Tibial artery (tissue), 4 donors: ENCODE measurements around the gene TMEM174.

ENCODE experiments used
- DNase-seq, 2 donors: peaks; one replicate each; pipeline ENCODE4 v3.0.0-alpha.2; 2019
- H3K27ac ChIP-seq, 2 donors: fragments of 200-600 bp; sonication (generic) in 1 of 2; 1 replicate in 1 of 2; 2 replicates in 1 of 2; pipeline ENCODE4 v1.5.1; 2018 to 2019; ENCODE audit warnings: mild to moderate bottlenecking in 1 of 2
- H3K27me3 ChIP-seq, 2 donors: fragments of 200-600 bp; sonication (generic) in 1 of 2; one replicate each; pipeline versions ENCODE4 v1.5.1 to v1.6.0; 2016 to 2019
- H3K36me3 ChIP-seq, 3 donors: fragments of 200-600 bp; sonication (generic) in 2 of 3; one replicate each; pipeline ENCODE4 v1.5.1; 2016 to 2019; ENCODE audit warnings: mild to moderate bottlenecking in 2 of 3
- H3K4me1 ChIP-seq, 4 donors: fragments of 200-600 bp; sonication (generic) in 2 of 4; 1 replicate in 3 of 4; 2 replicates in 1 of 4; pipeline ENCODE4 v1.5.1; 2016 to 2019
- H3K4me3 ChIP-seq, 2 donors: fragments of 200-600 bp; sonication (generic) in 1 of 2; 1 replicate in 1 of 2; 2 replicates in 1 of 2; pipeline ENCODE4 v1.5.1; 2018 to 2019; ENCODE audit warnings: mild to moderate bottlenecking in 2 of 2
- H3K9me3 ChIP-seq, 3 donors: fragments of 200-600 bp; sonication (generic) in 1 of 3; one replicate each; pipeline ENCODE4 v1.5.1; 2016 to 2019
- CTCF ChIP-seq, 2 experiments: fragments of 200-600 bp in 1 of 2; fragments of 450-650 bp in 1 of 2; IDR thresholded peaks; one replicate each; pipeline ENCODE4 v1.5.1; 2017 to 2019; ENCODE audit warnings: antibody characterized with exemption in 2 of 2, mild to moderate bottlenecking in 1 of 2, moderate library complexity in 1 of 2
- intact Hi-C: fragments of 100-400 bp; cut with DNase I; formaldehyde crosslinking; loops from one replicate; pipeline ENCODE4 v1.15.0; 2023; ENCODE audit warnings: low total_unique reads

TMEM174 gene

GRCh38 chr5:73153513-73153912 is 19.5 kb upstream of the TMEM174 start:
- Histone ChIP-seq H3K27me3 (no peaks in the 10 kb centered on the region), H3K4me3 (no peak overlapping the region), H3K27ac (no peak overlapping the region), H3K9me3 (no peaks in the 10 kb centered on the region), H3K36me3 (no peaks in the 10 kb centered on the region), H3K4me1 (no peaks in the 10 kb centered on the region)
- no peak for DNase-seq
- intact Hi-C loops = no loop called here
- TF ChIP-seq CTCF (IDR thresholded peaks at IDR 0.05) = no peak

GRCh38 chr5:73154208-73155006 is 18.6 kb upstream of the TMEM174 start:
- no peak overlapping the region for H3K4me3 ChIP-seq
- no peaks in the 10 kb centered on the region for H3K36me3 ChIP-seq
- H3K27ac ChIP-seq = no peak overlapping the region
- DNase-seq = no peak
- H3K9me3 ChIP-seq = no peaks in the 10 kb centered on the region
- H3K4me1 ChIP-seq = no peaks in the 10 kb centered on the region
- no peak for TF ChIP-seq CTCF (IDR thresholded peaks at IDR 0.05)
- intact Hi-C loops = no loop called here
- peaks cover 0 to 3% of the 10 kb centered on the region in 2 donors for H3K27me3 ChIP-seq

- no peak overlapping the region for H3K27ac ChIP-seq
- no peaks in the 10 kb centered on the region for H3K36me3 ChIP-seq
- TF ChIP-seq CTCF (IDR thresholded peaks at IDR 0.05) = no peak
- peaks cover 0 to 3% of the 10 kb centered on the region in 2 donors for H3K27me3 ChIP-seq
- DNase-seq = no peak
- no peaks in the 10 kb centered on the region for H3K9me3 ChIP-seq
- no peak overlapping the region for H3K4me3 ChIP-seq
- intact Hi-C loops = no loop called here
- H3K4me1 ChIP-seq = no peaks in the 10 kb centered on the region
These were observed 17.4 kb upstream of the TMEM174 start for GRCh38 chr5:73155271-73156222.

GRCh38 chr5:73157414-73158303 is 15.3 kb upstream of the TMEM174 start:
- Histone ChIP-seq H3K4me1 (no peaks in the 10 kb centered on the region), H3K27me3 (peaks cover 0 to 3% of the 10 kb centered on the region in 2 donors), H3K9me3 (no peaks in the 10 kb centered on the region), H3K36me3 (no peaks in the 10 kb centered on the region), H3K4me3 (no peak overlapping the region), H3K27ac (no peak overlapping the region)
- no peak for TF ChIP-seq CTCF (IDR thresholded peaks at IDR 0.05)
- intact Hi-C loops = no loop called here
- no peak for DNase-seq

- no peak overlapping the region for H3K27ac ChIP-seq
- H3K4me3 ChIP-seq = no peak overlapping the region
- no peaks in the 10 kb centered on the region for H3K9me3 ChIP-seq
- no peaks in the 10 kb centered on the region for H3K4me1 ChIP-seq
- no peak for TF ChIP-seq CTCF (IDR thresholded peaks at IDR 0.05)
- no peaks in the 10 kb centered on the region for H3K36me3 ChIP-seq
- peaks cover 0 to 3% of the 10 kb centered on the region in 2 donors for H3K27me3 ChIP-seq
- DNase-seq = no peak
- intact Hi-C loops = no loop called here
These were observed 14.7 kb upstream of the TMEM174 start for GRCh38 chr5:73158313-73158712.
